Gastrocnemius medialis (tissue), 4 donors: ENCODE data around the gene LDLRAD4. TPM values are rescaled to one million over a fixed set of nuclear protein-coding genes. Genes with fewer than 3 reads are reported as not detected.

ENCODE experiments used
- ATAC-seq, 2 donors: fragments of 150-250 bp; one replicate each; pipeline ENCODE4 v1.9.1; 2016
- DNase-seq, 2 donors: peaks; one replicate each; pipeline ENCODE4 v3.0.0-alpha.2; 2019
- H3K27ac ChIP-seq, 4 donors: fragments of 200-600 bp; sonication (generic); 1 replicate in 1 of 4; 2 replicates in 3 of 4; pipeline ENCODE4 v1.5.1; 2016 to 2018; ENCODE audit warnings: mild to moderate bottlenecking in 2 of 4, moderate library complexity in 1 of 4
- H3K27me3 ChIP-seq, 3 donors: fragments of 200-600 bp; sonication (generic) in 2 of 3; 1 replicate in 1 of 3; 2 replicates in 2 of 3; pipeline versions ENCODE4 v1.5.1 to v1.6.0; 2016 to 2019; ENCODE audit warnings: mild to moderate bottlenecking in 1 of 3, moderate library complexity in 1 of 3
- H3K36me3 ChIP-seq, 2 donors: fragments of 200-600 bp; sonication (generic) in 1 of 2; one replicate each; pipeline ENCODE4 v1.5.1; 2017 to 2018
- H3K4me1 ChIP-seq, 2 donors: fragments of 200-600 bp; sonication (generic) in 1 of 2; one replicate each; pipeline ENCODE4 v1.5.1; 2016 to 2017; ENCODE audit warnings: mild to moderate bottlenecking in 2 of 2
- H3K4me3 ChIP-seq, 4 donors: fragments of 200-600 bp; sonication (generic) in 3 of 4; 1 replicate in 1 of 4; 2 replicates in 3 of 4; pipeline ENCODE4 v1.5.1; 2016 to 2019; ENCODE audit warnings: mild to moderate bottlenecking in 2 of 4
- H3K9me3 ChIP-seq, 3 donors: fragments of 200-600 bp; sonication (generic) in 2 of 3; 1 replicate in 1 of 3; 2 replicates in 2 of 3; pipeline ENCODE4 v1.5.1; 2016 to 2019
- CTCF ChIP-seq, 5 experiments: fragments of 450-650 bp in 3 of 5; fragments of 200-600 bp in 2 of 5; sonication (generic) in 2 of 5; IDR thresholded peaks in 4 of 5; conservative IDR thresholded peaks in 1 of 5; 1 replicate in 4 of 5; 2 replicates in 1 of 5; pipeline ENCODE4 v1.5.1; 2016 to 2019; ENCODE audit warnings: antibody characterized with exemption in 5 of 5, mild to moderate bottlenecking in 3 of 5, moderate library complexity in 3 of 5
- POLR2A ChIP-seq, 2 donors: fragments of 450-650 bp; IDR thresholded peaks; one replicate each; pipeline ENCODE4 v1.6.1; 2017; ENCODE audit warnings: antibody characterized with exemption in 2 of 2, mild to moderate bottlenecking in 2 of 2, moderate library complexity in 2 of 2
- in situ Hi-C, 4 donors: fragments of 200-750 bp; cut with MboI; loops; one replicate each; pipeline versions ENCODE4 v1.15.0 to v1.8.0; 2017; ENCODE audit warnings: low sequenced_read_pairs in 4 of 4
- intact Hi-C: fragments of 100-400 bp; cut with DNase I; formaldehyde crosslinking; loops from one replicate; pipeline ENCODE4 v1.15.1; 2023; ENCODE audit warnings: low total_unique reads
- total RNA-seq, 4 donors: library from RNA; depleted of rRNA; stranded (reverse); fragments of >200 nt; gene quantifications; one replicate each; pipeline versions ENCODE4 v1.1.0 to v1.2.3, GENCODE V29; 2016

Gene LDLRAD4
- 10 to 100 TPM in 1 of 4 donors, 1 to 10 TPM in 3; 3.9 to 11.1 (median 6.5) TPM for total RNA-seq

GRCh38 chr18:13218368-13218991 lies at the start of gene LDLRAD4:
LDLRAD4 (plus strand) TSS chr18:13218760.
- H3K4me1 ChIP-seq: peaks cover 54 to 56% of the 10 kb centered on the region in 2 donors
- intact Hi-C loops (loop anchor here (5.0 to 10.0 kb wide), 6 partner anchors 49 to 596 kb away; partner anchors contain the start of genes FAM210A, PTPN2 and RNMT), in situ Hi-C loops (loop anchor here (10.0 to 25.0 kb wide), 5 partner anchors 56 to 494 kb away; no protein-coding TSS in a partner anchor)
- H3K4me3 ChIP-seq: peak within 1 kb of the TSS; percentile 65 to 90 (median 80)
- peak in 1 of 2 donors; percentile 33 for DNase-seq
- no peaks in the 10 kb centered on the region for H3K36me3 ChIP-seq
- peak within 1 kb of the TSS; percentile 80 to 94 (median 82) for H3K27ac ChIP-seq
- TF ChIP-seq POLR2A (IDR thresholded peaks at IDR 0.05) (peak; percentile 44 to 48), CTCF (IDR thresholded peaks at IDR 0.05 in 4 of 5, conservative IDR thresholded peaks at IDR 0.05 in 1 of 5) (peak in 1 of 5 experiments; percentile 6)
- H3K9me3 ChIP-seq: no peaks in the 10 kb centered on the region
- ATAC-seq: no peak
- H3K27me3 ChIP-seq: no peaks in the 10 kb centered on the region

GRCh38 chr18:13173578-13174145 lies 44.9 kb upstream of the LDLRAD4 start:
- no peaks in the 10 kb centered on the region for H3K4me1 ChIP-seq
- ATAC-seq (no peak), DNase-seq (no peak)
- in situ Hi-C loops (loop anchor here (25.0 kb wide), 1 partner anchor 436 kb away; no protein-coding TSS in a partner anchor), intact Hi-C loops (no loop called here)
- H3K9me3 ChIP-seq: no peaks in the 10 kb centered on the region
- H3K27me3 ChIP-seq: no peaks in the 10 kb centered on the region
- H3K36me3 ChIP-seq: no peaks in the 10 kb centered on the region
- H3K4me3 ChIP-seq: no peak overlapping the region
- TF ChIP-seq CTCF (IDR thresholded peaks at IDR 0.05 in 4 of 5, conservative IDR thresholded peaks at IDR 0.05 in 1 of 5) (no peak), POLR2A (IDR thresholded peaks at IDR 0.05) (no peak)
- H3K27ac ChIP-seq: no peak overlapping the region

GRCh38 chr18:13175266-13175665 lies 43.3 kb upstream of the LDLRAD4 start:
- DNase-seq: no peak
- ATAC-seq: no peak
- intact Hi-C loops (no loop called here), in situ Hi-C loops (no loop called here)
- no peaks in the 10 kb centered on the region for H3K4me1 ChIP-seq
- no peak for TF ChIP-seq CTCF (IDR thresholded peaks at IDR 0.05 in 4 of 5, conservative IDR thresholded peaks at IDR 0.05 in 1 of 5)
- no peak for TF ChIP-seq POLR2A (IDR thresholded peaks at IDR 0.05)
- H3K4me3 ChIP-seq: no peak overlapping the region
- H3K27ac ChIP-seq: no peak overlapping the region
- no peaks in the 10 kb centered on the region for H3K27me3 ChIP-seq
- no peaks in the 10 kb centered on the region for H3K9me3 ChIP-seq
- no peaks in the 10 kb centered on the region for H3K36me3 ChIP-seq

- no peaks in the 10 kb centered on the region for H3K27me3 ChIP-seq
- no peak for TF ChIP-seq CTCF (IDR thresholded peaks at IDR 0.05 in 4 of 5, conservative IDR thresholded peaks at IDR 0.05 in 1 of 5)
- no peak for TF ChIP-seq POLR2A (IDR thresholded peaks at IDR 0.05)
- DNase-seq (no peak), ATAC-seq (no peak)
- intact Hi-C loops: no loop called here
- no peaks in the 10 kb centered on the region for H3K9me3 ChIP-seq
- no peak overlapping the region for H3K27ac ChIP-seq
- no peak overlapping the region for H3K4me3 ChIP-seq
- H3K36me3 ChIP-seq: no peaks in the 10 kb centered on the region
- in situ Hi-C loops: no loop called here
- no peaks in the 10 kb centered on the region for H3K4me1 ChIP-seq
These were observed 42.8 kb upstream of the LDLRAD4 start for GRCh38 chr18:13175754-13176210.
